Ramos (cell line): ENCODE data around the gene VASH1.

ENCODE experiments used
- in situ Hi-C: fragments of 300-500 bp; cut with MboI; formaldehyde crosslinking; loops from one replicate; pipeline ENCODE4 v1.14.3; 2022; ENCODE audit warnings: low sequenced_read_pairs; ENCODE audit not compliant: unreplicated experiment

Gene VASH1

DNA sequence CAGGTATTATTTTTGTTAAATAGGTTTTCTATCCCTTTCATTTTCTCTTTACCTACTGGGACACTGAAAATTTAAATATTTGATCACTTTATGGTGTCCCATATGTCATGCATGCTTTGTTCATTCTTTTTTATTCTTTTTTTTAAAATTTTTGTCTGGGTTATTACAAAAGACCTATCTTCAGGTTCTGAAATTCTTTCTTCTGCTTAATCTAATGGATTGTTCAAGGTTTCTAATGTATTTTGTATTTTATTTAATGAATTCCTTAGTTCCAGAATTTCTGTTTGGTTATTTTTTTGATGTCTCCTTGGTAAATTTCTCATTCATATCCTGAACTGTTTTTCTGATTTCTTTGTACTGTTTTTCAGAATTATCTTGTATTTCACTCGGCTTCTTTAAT lies 20.2 kb upstream of the VASH1 start:
- in situ Hi-C loops: no loop called here

DNA sequence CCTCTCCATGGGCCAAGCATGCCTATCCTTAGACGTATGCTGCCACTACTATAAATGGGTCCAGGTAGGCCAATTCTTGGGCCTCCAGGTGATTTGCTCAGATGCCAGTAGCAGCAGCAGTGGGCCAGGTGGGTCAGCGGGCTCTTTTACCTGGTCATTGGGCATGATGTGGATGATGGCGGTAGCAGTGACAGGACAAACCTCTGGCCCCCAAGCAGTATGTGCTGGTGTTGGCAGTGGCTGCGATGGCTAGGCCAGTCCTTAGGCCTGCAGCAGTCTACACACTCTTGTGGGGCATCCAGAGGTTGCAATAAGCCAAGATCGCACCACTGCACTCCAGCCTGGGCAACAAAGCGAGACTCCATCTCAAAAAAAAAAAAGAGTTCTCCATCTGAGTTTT lies 19.1 kb upstream of the VASH1 start:
- in situ Hi-C loops: no loop called here

DNA sequence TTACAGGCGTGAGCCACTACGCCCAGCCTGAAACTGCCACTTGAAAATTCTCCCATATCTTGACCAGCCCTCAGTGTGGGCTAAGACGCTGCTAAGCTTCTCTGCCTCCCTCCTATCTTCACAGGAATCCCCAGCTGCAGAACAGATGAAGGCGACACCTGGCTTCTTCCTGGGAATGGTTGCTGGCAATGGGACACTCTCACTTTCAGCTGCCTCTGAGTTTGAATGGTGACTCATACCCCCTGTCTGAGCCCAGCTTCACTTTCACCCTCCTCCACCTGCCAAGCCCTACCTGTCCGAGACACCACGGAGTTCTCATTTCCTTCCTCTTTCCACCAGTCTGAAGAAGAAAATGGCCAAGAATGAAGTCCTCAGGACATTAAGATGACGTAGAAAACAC lies 18.3 kb upstream of the VASH1 start:
- in situ Hi-C loops: no loop called here

DNA sequence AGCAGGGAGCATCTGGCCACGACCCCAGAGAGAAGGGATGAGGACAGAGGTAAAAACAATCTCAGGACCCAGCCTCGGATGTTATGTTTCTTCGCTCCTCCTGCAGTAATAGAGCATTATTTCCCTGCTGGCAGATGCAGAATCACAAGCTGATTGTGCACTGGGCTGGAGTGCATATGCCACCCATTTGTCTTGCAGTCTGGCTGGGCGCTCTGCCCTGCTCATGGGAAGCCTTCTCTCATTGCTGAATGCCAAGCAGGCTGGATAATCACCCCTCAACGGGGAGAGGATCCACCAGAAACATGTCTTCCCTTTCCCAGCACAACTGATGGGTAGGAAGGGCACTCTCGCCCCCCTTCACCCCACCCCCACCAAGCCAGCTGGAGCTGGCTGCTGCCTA lies 8.5 kb upstream of the VASH1 start:
- in situ Hi-C loops: no loop called here

DNA sequence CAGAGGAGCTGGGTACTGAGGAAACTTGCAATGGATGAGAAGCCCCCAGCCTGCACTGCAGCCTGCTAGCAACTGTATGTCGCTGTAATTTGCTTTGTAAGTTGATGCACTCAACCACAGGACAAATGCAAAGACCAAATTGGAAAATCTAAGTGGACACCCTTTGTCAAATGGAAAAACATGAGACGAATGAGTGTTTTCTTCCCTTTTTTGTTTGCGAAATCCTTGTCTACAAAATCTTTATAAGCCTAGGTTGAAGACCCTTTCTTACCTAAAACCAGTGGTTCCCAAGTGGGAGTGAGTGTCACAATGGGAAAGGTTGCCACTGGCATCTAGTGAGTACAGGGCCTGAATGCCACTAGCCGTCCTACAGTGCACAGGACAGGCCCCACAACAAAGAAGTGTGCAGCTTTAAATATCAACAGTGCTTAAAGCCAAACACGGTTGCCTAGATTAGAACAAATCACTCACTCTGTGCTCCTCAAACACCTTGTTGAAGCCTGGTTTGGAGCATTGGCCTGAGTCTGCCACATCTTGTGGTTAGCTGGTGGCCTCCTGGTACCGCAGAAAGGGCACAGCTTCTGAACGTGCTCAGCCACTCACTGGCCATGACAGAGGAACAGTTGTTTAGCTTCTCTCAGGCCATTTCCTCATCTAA lies 7.6 kb upstream of the VASH1 start:
- in situ Hi-C loops: no loop called here

DNA sequence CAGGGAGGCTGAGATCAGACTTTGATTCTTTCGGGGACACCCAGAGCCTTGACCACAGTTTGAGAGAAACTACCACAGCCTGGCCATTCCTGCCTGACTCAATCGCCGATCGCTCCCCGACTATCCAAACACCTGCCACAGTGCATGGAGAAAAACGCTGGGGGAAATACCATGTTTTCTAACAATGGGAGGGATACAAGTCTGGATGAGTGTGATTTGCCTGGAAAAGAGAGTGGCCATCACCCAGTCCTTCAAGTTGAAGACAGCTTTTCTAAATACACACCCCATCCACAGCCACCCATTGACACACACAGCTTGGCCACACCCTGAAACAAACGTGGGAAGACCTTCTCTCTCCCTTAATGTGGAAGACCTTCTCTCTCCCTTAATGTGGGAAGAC lies 6.7 kb upstream of the VASH1 start:
- in situ Hi-C loops: no loop called here

DNA sequence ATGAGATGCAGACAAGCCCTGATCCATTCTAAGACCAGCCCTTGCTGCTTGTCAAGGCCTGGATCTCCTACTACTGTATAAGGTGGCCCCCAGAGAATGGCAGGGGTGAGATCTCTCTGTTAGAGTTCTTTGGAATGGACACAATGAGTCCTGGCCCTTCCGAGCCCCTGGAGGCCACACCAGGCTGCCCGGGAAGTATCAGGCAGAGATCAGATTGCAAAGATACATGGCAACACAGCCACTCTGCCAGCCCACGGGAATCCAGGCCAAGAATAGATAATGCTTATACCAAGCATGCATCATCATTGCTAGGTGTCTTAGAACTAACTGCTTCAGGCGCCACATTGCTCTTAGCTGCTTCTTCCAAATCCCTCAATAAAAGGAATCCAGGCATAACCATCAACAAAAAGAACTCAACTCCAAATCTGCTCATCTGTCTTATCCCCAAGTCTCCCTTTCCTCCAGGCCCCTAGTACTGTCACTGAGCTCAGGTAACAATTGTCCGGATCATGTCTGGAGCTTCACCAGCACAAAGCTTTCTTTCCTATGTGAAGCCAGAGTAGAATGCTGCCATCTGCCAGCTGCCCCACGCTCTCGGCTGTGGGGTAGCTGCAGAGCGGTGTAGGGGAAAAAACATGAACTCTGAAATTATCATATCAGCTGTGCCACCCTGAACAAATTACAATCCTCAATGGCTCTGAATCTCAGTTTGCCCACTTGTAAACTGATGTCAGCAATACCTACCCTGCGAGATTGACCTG lies 5.5 kb upstream of the VASH1 start:
- in situ Hi-C loops: no loop called here

DNA sequence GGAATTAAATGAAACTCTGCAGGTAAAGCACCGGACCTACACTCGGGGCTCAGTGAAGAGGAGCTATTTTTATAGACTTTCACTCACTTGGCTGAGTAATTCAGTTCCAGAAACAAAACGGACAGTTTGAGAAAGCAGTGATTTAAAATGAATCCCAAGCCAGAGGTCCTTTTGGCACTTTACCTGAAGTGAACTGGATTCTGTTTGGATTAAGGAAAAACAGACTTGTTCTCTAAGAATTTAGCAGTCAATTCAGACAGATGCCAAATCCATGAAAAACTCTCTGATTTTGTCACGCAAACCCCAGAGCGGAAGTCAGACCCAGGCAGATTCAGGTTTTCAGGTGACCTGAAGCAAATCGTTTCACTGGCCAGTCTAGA lies 4.9 kb upstream of the VASH1 start:
- in situ Hi-C loops: no loop called here

DNA sequence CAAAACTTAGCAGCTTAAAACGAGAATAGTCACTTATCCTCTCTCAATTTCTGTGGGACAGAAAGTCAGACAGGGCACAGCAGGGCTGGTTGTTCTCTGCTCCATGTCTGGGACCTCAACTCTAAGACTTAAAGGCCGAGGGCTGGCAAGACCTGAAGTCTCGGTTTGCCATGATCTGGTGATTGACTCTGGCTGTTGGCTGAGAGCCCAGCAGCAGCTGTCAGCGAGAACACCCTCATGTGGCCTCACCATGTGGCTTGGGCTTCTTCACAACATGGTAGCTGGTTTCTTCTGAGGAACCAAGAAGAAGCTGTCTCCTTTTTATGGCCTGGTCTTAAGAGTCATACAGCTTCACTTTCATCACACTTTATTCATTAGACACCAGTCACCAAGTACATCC lies 1.7 kb upstream of the VASH1 start:
- in situ Hi-C loops: no loop called here

DNA sequence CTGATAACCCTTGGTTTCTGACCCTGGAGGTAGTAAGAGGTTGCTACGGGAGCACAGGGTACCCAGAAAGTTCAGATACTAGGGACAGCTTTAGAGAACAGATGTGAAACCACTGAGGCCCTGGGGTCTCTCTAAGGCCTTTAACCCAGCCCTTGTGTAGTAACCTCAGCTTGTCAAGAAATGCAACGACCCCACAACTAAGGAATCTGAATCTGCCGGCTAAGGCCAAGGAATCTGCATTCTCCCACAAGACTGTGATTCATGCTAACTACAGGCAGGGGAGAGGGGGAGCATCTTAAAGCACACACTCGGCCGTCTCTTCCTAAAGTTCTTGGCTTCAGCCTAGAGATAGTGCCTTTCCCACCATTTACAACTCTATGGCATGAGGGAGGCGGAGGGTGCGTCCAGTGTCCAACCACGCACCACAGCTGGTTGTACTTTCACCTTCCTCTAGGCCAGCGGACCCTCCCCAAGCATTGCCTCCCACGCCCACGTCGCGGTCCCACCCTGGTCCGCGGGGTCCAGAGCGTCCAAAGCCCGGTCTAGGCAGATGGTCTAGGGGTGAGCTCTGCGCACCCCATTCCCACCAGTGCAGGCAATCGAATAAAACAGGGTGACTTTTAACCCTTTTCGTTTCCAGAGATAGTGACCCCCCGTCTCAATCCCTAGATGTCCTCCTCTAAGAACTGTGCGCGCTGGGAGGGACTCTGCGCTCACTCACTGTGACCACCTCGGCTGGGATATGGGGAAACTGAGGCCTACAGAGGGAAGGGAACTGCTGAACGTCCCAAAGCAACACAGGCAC lies 735 bp upstream of the VASH1 start:
- in situ Hi-C loops: no loop called here

DNA sequence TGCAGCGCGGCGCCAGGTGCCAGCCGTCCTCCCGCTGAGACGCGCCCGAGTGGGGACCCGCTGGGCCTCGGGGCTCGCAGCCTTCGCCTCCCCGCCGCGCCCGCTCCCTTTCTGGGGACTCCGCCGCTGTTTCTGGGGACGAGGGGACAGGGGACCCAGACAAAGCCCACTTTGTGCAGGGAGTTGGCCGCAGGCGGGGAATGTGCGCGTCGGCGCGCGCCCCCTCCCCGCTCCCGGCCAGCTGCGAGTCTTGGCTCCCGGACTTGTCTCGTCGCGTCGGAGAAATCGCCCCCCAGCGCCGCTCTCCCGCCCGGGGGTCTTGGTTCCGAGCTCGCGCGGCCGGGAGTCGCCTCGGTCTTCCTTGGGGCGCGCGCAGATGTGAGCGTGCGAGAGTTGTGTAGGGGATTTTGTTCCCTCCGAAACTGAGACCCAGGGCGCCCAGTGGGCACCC lies 717 bp downstream of the VASH1 start:
- in situ Hi-C loops: no loop called here

DNA sequence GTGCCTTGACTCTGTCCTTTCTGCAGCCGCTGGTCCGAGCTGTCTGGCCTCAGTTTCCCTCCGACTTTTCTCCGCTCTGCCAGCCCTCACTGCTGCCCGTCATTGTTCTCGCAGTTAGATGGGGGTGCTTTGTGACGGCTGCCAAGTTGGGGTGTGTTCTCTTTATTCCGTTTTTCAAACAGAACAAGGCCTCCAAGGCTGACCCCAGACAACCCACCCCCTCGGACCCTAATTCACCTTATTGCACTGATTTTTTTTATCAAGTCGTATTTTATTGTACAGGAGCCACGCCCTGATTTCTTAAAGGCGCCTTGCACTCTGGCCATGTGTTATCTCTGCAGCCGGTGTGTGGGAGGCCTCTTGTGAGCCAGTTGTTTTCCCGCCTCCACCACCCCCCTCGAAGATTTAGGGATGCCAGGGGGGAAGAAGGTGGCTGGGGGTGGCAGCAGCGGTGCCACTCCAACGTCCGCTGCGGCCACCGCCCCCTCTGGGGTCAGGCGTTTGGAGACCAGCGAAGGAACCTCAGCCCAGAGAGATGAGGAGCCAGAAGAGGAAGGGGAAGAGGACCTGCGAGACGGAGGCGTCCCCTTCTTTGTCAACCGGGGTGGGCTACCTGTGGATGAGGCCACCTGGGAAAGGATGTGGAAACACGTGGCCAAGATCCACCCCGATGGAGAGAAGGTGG lies 1.3 kb downstream of the VASH1 start:
- in situ Hi-C loops: no loop called here

DNA sequence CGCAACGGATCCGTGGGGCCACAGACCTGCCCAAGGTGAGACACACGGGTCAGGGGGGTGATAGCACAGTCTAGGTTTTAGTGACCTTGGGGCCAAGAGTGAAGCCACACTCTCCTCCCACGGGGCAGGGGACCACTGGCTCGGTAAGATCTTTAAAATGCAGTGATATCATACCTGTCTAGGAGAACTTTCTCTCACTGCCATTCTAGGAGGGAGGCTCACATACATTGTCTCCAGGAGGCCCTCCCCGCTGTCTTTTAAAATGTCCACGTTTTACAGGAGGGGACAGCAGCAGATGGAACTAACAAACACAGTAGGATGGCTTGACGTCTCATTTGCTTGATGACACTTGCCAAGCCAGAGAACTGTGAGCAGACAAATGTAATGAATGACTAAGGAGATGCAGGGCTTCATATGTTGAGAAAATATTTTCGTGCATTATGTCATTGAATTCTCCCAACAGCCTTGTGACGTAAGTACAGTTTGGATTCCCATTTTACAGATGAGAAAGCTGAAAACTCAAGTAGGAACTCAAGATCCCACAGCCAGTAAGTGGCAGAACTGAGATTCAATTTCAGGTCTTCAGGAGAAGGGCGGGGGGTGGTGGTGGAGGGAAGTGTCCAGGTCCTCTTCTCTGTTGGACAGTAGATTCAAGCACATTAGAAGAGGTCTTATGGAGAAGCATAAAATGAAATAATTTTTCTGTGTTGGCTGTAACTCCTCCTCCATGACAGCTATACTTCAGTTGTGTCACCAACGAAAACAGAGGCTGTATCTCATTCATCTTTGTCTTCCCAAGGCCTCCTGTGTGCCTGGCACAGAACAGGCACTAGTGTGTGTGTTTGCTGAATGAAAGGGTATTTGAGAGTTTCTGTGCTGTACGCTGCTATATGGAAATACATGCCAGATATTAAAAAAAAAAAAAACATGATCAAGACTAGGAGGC lies 2.1 kb downstream of the VASH1 start:
- in situ Hi-C loops: no loop called here

DNA sequence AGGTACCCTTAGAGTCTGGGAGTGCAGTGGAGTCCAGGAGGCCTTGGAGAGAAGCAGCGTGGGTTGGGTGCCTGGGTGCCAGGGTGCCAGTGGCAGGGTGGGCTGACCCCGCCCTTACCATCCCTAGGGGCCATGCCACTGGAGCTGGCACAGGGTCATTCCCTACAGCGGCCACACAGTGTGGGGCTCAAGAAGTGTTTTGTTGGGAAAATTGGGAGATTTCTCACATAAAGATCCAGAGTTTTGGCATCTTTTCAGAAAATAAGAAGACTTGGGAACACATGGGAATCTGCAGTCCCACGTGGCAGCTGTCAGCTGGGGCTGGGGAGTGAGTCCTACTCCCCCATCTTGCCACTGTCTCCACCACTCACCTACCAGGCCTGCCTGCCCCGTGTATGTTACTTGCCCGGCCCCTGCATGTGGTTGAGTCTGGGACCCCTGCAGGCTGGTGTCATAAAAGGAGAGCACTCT lies 4.2 kb downstream of the VASH1 start:
- in situ Hi-C loops: no loop called here

DNA sequence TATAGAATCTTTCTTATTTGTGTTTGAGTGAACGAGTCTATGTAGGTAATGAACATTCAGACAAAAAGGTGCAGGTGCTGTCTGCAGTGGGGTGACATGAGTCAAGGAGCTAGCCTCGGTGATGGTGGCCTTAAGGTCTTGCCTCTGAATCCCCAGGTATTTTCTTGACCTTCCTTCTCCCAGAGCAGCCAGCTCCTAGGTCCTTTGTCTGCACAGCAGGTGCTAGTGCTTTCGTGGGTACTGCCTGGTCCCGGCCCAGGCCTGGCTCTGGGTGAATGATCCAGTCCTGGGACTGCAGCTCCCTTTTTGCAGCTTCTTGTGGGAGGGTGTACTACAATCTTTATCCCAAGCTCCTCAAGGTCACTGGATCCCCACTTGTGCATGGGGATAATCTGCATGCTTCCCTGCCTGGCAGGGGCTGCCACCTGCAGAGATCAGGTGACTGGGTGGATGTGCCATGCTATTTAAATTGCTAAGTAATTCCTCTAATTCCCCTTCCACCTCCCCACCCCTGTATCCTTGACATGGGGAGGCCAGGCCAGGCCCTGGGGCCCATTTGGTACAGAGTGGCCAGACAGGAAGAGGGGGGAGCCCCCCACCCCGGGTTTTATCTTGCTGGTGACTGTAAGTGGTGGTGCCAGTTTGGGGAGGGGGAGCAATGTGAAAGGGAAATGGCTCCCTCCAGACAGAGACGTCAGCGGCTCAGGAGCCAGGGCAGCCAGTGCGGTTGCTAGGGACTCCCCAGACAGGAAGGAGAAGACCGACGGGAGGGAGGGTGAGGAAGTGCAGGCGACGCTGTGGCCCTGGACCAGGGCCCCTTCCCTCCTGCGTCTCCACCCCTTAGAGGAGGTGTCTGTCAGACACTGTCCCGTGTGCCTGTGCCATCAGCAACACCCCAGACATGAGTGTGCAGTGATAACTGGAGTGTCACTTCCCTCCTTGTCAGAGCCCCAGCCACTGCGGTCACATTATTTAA lies 6.7 kb downstream of the VASH1 start:
- in situ Hi-C loops: no loop called here

DNA sequence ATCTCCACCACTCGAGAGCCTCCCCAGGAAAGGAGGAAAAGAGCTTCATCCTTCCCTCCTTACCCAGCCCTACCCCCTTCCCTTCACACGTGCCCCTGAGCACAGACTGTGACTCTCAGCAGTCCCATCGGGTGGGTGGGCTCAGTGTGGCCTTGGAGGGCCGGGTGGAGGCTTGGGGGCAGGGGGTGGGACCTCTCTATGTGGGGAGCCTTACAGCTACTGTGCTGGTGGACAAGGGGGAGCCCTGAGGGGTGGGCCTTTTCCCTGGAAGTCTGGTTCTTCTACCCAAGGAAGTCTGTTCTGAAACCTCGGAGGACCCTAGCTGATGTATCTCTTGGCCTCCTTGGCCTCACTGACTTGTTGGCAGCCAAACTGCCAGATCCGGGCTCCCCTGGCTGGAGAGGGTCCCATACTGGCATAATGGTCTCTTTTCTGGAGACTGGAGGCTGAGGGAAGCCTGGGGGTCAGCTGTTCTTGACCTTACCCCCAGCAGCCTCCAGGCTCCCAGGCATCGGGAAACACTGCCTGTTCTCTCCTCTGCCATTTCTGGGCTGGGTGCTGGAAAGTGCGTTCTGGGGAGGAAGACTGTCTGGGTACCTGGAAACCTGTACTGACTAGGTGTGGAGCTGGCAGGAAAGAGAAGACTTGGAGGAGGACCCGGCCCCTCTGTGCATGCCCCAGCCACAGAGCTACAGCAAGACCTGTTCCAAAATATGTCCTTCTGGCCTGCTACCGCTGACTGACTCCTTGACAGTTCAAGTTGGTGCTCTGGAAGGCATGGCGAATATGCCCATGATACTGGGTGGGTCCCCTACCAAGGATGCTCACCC lies 7.6 kb downstream of the VASH1 start:
- in situ Hi-C loops: no loop called here

DNA sequence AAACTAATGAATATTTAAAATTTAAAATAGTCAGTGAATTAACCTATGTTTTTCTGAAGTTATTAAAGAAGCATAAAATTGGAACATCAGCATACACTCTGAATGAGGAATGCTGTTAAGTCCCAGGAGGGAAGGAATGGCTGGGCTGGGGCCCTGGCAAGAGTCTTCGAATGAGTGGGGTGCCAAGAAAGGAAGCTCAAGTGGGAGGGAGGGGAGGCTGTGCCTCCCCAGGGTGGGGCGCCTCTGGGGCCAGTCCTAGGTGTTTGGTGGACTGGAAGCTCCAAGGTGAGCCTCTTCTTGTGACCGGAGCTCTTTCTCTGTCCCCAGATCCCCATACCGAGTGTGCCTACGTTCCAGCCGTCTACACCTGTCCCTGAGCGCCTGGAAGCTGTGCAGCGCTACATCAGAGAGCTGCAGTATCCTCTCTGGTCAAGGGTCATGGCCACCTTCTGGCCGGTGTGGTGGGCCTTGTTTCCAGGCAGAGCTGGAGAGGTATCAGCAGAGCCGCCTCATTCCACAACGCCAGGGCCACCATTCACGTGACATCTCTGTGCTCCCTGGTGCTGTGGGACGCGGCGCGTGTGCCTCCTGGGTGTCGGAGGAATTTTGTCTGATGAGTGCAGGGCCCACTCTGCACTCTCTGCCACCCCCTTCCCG lies 8.5 kb downstream of the VASH1 start:
- in situ Hi-C loops: no loop called here
